ENCODE results near the gene LRRC38. TPM values are rescaled to one million over a fixed set of nuclear protein-coding genes. Genes with fewer than 3 reads are reported as not detected.
"Not testable (repeated sequence)": the region's sequence is repeated elsewhere in the genome, so short reads cannot be mapped to it uniquely, and the experiment has no call there.

Gene LRRC38
- total and polyA plus RNA-seq, 9 donors, result 0.10 to 0.44 (median 0.27) TPM; not detected in 6

- TF ChIP-seq POLR2A (IDR thresholded peaks at IDR 0.05), result no peak
- TF ChIP-seq EP300 (IDR thresholded peaks at IDR 0.05), result no peak
- no peak for TF ChIP-seq CTCF (IDR thresholded peaks at IDR 0.05)
- Histone ChIP-seq H3K4me1 (ENCODE audit: insufficient read depth) (peaks cover 2% of the 10 kb centered on the region), H3K9me3 (no peaks in the 10 kb centered on the region), H3K27me3 (no peaks in the 10 kb centered on the region), H3K4me3 (no peak overlapping the region), H3K27ac (no peak overlapping the region), H3K36me3 (no peaks in the 10 kb centered on the region)
- WGBS, 3 donors, result 59 to 66% (median 63%) methylated on average over 7 of the region's 7 CpGs
- no peak for DNase-seq
- intact Hi-C loops (cut with DNase I), result no loop called here
These were observed 63.6 kb downstream of the LRRC38 start for GRCh38 chr1:13450204-13450603.

- peak in 2 of 5 donors; percentile 54 to 59 for DNase-seq
- H3K4me3 ChIP-seq, result no peak overlapping the region
- H3K9me3 ChIP-seq, result no peaks in the 10 kb centered on the region
- intact Hi-C loops (cut with DNase I), result no loop called here
- 1 to 13% (median 3%) methylated on average over 10 of the region's 10 CpGs for WGBS, 3 donors
- H3K36me3 ChIP-seq, result no peaks in the 10 kb centered on the region
- TF ChIP-seq CTCF (IDR thresholded peaks at IDR 0.05) (no peak), POLR2A (IDR thresholded peaks at IDR 0.05) (no peak), EP300 (IDR thresholded peaks at IDR 0.05) (no peak)
- H3K27me3 ChIP-seq, result no peaks in the 10 kb centered on the region
- no peaks in the 10 kb centered on the region for H3K4me1 ChIP-seq (ENCODE audit: insufficient read depth)
- no peak overlapping the region for H3K27ac ChIP-seq
These were observed 70.3 kb downstream of the LRRC38 start for GRCh38 chr1:13443335-13443979.

GRCh38 chr1:13439104-13439783 lies 74.6 kb downstream of the LRRC38 start:
- not testable (repeated sequence) for H3K9me3 ChIP-seq
- WGBS, 3 donors, result 93 to 97% (median 96%) methylated on average over 25 to 49 of the region's 49 CpGs

GRCh38 chr1:13435458-13435857 lies 78.3 kb downstream of the LRRC38 start:
- Histone ChIP-seq H3K9me3 (no peaks in the 10 kb centered on the region), H3K27me3 (no peaks in the 10 kb centered on the region), H3K4me3 (no peak overlapping the region), H3K36me3 (no peaks in the 10 kb centered on the region), H3K4me1 (ENCODE audit: insufficient read depth) (no peaks in the 10 kb centered on the region), H3K27ac (no peak overlapping the region)
- no peak for TF ChIP-seq EP300 (IDR thresholded peaks at IDR 0.05)
- TF ChIP-seq CTCF (IDR thresholded peaks at IDR 0.05), result no peak
- TF ChIP-seq POLR2A (IDR thresholded peaks at IDR 0.05), result no peak
- WGBS, 3 donors, result 32 to 51% (median 33%) methylated on average over 3 of the region's 3 CpGs
- DNase-seq, result no peak
- intact Hi-C loops (cut with DNase I), result no loop called here

More at GRCh38 chr1:13439104-13439783, 74.6 kb downstream of the LRRC38 start:
- H3K4me1 ChIP-seq (ENCODE audit: insufficient read depth); H3K27me3 ChIP-seq; H3K27ac ChIP-seq; H3K4me3 ChIP-seq; H3K36me3 ChIP-seq; DNase-seq; intact Hi-C loops (cut with DNase I): not testable (repeated sequence)

GRCh38 chr1:13433694-13434358 lies 80.0 kb downstream of the LRRC38 start:
- WGBS, 3 donors, result 94 to 97% (median 96%) methylated on average over 29 to 32 of the region's 32 CpGs
- DNase-seq; intact Hi-C loops (cut with DNase I); H3K27me3 ChIP-seq; H3K4me3 ChIP-seq; H3K36me3 ChIP-seq; H3K4me1 ChIP-seq (ENCODE audit: insufficient read depth); H3K9me3 ChIP-seq; H3K27ac ChIP-seq: not testable (repeated sequence)

Data from ovary (tissue), 9 donors.